Measurements from ENCODE around the gene IL34. TPM values are rescaled to one million over a fixed set of nuclear protein-coding genes. Genes with fewer than 3 reads are reported as not detected.

The IL34 gene
- total and polyA plus RNA-seq, 2 of the 13 experiments (the other 11 are each of a cell fraction or from before 2014, with no cell fraction given) = 1.2 to 1.3 TPM

DNA sequence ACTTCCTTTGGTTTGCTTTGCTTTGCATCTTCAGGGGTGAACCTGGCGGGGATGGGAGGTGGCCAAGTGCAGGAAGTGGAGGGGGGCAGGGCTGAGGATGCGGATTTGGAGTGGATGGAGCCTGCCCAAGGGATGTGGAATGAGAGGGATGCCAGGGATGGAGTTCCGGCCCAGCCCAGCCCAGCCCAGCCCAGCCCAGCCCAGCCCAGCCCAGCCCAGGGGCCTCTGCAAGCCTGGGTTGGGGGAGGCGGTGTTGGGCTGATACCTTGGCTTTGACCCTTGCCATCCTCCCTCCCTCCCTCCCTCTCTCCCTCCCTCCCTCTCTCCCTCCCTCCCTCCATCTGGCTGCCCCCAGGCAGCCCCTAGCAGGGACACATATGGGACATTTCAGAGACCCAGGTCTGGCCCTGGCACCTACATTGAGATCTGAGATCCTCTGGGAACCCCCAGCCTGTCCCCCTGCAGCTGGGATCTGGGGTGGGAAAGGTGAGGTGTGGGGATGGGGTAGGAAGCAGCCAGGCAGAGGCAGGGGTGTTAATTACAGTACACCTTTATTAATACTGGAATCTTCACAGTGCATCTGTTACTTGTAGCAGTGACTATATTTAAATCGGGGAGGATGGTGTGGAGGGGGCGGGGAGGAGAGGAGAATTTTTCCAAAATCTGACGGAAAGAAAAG, 14.5 kb downstream of the IL34 start (continued):
- TF ChIP-seq, protein P1, sequence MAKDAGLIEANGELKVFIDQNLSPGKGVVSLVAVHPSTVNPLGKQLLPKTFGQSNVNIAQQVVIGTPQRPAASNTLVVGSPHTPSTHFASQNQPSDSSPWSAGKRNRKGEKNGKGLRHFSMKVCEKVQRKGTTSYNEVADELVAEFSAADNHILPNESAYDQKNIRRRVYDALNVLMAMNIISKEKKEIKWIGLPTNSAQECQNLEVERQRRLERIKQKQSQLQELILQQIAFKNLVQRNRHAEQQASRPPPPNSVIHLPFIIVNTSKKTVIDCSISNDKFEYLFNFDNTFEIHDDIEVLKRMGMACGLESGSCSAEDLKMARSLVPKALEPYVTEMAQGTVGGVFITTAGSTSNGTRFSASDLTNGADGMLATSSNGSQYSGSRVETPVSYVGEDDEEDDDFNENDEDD (CRISPR knock-in tag; IDR thresholded peaks at IDR 0.05; ENCODE audit: borderline replicate concordance) = no peak
- TF ChIP-seq KDM2A (CRISPR knock-in tag; IDR thresholded peaks at IDR 0.05; ENCODE audit: borderline replicate concordance, low read depth) (0 out of 2 replicates have a peak, but pooled peaks have one; percentile 34), ZNF788 (CRISPR knock-in tag; IDR thresholded peaks at IDR 0.05; ENCODE audit: borderline replicate concordance) (no peak), ZNF326 (CRISPR knock-in tag; IDR thresholded peaks at IDR 0.05; ENCODE audit: borderline replicate concordance) (peak; percentile 95), NONO (IDR thresholded peaks at IDR 0.05) (no peak), NONO (CRISPR knock-in tag; conservative IDR thresholded peaks at IDR 0.05) (0 out of 2 replicates have a peak, but pooled peaks have one; percentile 20), TSC22D2 (CRISPR knock-in tag; IDR thresholded peaks at IDR 0.05; ENCODE audit: borderline replicate concordance) (no peak), ZNF724P (CRISPR knock-in tag; IDR thresholded peaks at IDR 0.05; ENCODE audit: borderline replicate concordance) (no peak), MEIS2 (CRISPR knock-in tag; IDR thresholded peaks at IDR 0.05) (no peak), NFIB (CRISPR knock-in tag; IDR thresholded peaks at IDR 0.05; ENCODE audit: borderline replicate concordance) (no peak), ETV5 (CRISPR knock-in tag; IDR thresholded peaks at IDR 0.05; ENCODE audit: borderline replicate concordance) (no peak), HNRNPK (IDR thresholded peaks at IDR 0.05; ENCODE audit: low read depth, low read length, poor library complexity, severe bottlenecking) (peak; percentile 60), POLR2AphosphoS2 (IDR thresholded peaks at IDR 0.05; ENCODE audit: low read depth, low read length) (peak; percentile 44; the same call in 1 of the 2 replicates), RFX1 (IDR thresholded peaks at IDR 0.05) (no peak), ZFP41 (CRISPR knock-in tag; IDR thresholded peaks at IDR 0.05; ENCODE audit: borderline replicate concordance) (no peak), NKX3-1 (CRISPR knock-in tag; IDR thresholded peaks at IDR 0.05) (no peak), ZNF746 (CRISPR knock-in tag; IDR thresholded peaks at IDR 0.05) (peak; percentile 62; the same call in 1 of the 2 replicates), RBFOX2 (IDR thresholded peaks at IDR 0.05; ENCODE audit: low read depth, low read length) (peak; percentile 0; the same call in 1 of the 2 replicates)
- TF ChIP-seq, protein P2, sequence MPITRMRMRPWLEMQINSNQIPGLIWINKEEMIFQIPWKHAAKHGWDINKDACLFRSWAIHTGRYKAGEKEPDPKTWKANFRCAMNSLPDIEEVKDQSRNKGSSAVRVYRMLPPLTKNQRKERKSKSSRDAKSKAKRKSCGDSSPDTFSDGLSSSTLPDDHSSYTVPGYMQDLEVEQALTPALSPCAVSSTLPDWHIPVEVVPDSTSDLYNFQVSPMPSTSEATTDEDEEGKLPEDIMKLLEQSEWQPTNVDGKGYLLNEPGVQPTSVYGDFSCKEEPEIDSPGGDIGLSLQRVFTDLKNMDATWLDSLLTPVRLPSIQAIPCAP (CRISPR knock-in tag; IDR thresholded peaks at IDR 0.05; ENCODE audit: low read depth) = no peak
- TF ChIP-seq, protein P3, sequence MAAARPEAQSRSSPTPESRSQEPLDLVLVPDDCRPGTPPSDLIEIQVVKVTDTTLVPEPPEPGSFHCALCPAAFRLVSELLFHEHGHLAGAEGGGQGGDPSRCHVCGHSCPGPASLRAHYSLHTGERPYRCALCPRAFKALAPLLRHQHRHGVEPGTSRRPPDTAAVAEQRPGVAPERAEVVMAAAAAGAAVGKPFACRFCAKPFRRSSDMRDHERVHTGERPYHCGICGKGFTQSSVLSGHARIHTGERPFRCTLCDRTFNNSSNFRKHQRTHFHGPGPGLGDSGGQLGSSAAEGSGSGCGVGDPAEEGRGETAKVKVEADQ (CRISPR knock-in tag; IDR thresholded peaks at IDR 0.05; ENCODE audit: borderline replicate concordance) = no peak
- TF ChIP-seq, protein P4, sequence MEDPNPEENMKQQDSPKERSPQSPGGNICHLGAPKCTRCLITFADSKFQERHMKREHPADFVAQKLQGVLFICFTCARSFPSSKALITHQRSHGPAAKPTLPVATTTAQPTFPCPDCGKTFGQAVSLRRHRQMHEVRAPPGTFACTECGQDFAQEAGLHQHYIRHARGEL (CRISPR knock-in tag; IDR thresholded peaks at IDR 0.05) = no peak
- TF ChIP-seq, protein P5, sequence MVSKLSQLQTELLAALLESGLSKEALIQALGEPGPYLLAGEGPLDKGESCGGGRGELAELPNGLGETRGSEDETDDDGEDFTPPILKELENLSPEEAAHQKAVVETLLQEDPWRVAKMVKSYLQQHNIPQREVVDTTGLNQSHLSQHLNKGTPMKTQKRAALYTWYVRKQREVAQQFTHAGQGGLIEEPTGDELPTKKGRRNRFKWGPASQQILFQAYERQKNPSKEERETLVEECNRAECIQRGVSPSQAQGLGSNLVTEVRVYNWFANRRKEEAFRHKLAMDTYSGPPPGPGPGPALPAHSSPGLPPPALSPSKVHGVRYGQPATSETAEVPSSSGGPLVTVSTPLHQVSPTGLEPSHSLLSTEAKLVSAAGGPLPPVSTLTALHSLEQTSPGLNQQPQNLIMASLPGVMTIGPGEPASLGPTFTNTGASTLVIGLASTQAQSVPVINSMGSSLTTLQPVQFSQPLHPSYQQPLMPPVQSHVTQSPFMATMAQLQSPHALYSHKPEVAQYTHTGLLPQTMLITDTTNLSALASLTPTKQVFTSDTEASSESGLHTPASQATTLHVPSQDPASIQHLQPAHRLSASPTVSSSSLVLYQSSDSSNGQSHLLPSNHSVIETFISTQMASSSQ (IDR thresholded peaks at IDR 0.05; ENCODE audit: low read depth) = no peak
- TF ChIP-seq, protein P5 (CRISPR knock-in tag; IDR thresholded peaks at IDR 0.05; ENCODE audit: borderline replicate concordance) = no peak
